Esophagus muscularis mucosa (tissue), 4 donors: ENCODE data around the gene CD300LF.

Experiments used
- EP300 ChIP-seq: sonication (generic); formaldehyde crosslinking; IDR thresholded peaks from one replicate; pipeline ENCODE4 v1.6.1; 2017; ENCODE audit warnings: antibody characterized with exemption
- POLR2A ChIP-seq: fragments of 450-650 bp; IDR thresholded peaks from one replicate; pipeline ENCODE4 v1.6.1; 2017; ENCODE audit warnings: antibody characterized with exemption, moderate library complexity, mild to moderate bottlenecking, low read depth
- TF ChIP-seq, protein P1 (sequence below), 3 experiments: fragments of 200-600 bp in 2 of 3; fragments of 450-650 bp in 1 of 3; sonication (generic) in 2 of 3; IDR thresholded peaks; one replicate each; pipeline ENCODE4 v1.5.1; 2017 to 2019; ENCODE audit warnings: antibody characterized with exemption in 3 of 3, mild to moderate bottlenecking in 2 of 3, moderate library complexity in 1 of 3

DNA sequence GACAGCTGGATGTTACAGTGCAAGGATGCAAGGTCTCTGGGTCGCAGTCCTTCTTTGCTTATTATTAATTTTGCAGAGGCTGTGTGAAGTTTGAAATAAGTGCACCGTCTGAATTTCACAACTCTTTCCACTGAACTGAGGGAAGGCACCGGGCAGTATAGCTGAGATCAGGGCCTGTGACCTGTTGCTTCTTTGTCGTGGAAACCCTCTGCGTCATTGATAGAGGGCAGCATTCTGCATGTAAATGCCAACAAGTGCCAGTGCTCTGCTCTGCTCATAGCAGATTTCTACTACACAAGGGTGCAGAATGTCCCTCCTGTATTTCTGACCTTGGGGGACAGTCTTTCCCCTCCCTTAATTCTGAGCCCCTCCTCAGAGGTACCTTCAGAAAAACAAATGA is 26.0 kb downstream of the CD300LF start:
- TF ChIP-seq EP300 (no peak), POLR2A (no peak)
- TF ChIP-seq, protein P1, sequence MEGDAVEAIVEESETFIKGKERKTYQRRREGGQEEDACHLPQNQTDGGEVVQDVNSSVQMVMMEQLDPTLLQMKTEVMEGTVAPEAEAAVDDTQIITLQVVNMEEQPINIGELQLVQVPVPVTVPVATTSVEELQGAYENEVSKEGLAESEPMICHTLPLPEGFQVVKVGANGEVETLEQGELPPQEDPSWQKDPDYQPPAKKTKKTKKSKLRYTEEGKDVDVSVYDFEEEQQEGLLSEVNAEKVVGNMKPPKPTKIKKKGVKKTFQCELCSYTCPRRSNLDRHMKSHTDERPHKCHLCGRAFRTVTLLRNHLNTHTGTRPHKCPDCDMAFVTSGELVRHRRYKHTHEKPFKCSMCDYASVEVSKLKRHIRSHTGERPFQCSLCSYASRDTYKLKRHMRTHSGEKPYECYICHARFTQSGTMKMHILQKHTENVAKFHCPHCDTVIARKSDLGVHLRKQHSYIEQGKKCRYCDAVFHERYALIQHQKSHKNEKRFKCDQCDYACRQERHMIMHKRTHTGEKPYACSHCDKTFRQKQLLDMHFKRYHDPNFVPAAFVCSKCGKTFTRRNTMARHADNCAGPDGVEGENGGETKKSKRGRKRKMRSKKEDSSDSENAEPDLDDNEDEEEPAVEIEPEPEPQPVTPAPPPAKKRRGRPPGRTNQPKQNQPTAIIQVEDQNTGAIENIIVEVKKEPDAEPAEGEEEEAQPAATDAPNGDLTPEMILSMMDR (IDR thresholded peaks at IDR 0.05), result no peak
